ENCODE results near the gene PLAAT5.
A peak's percentile ranks its signal among the peaks of the same experiment; 100 is the strongest.
"Not testable (repeated sequence)": the region's sequence is repeated elsewhere in the genome, so short reads cannot be mapped to it uniquely, and the experiment has no call there.

PLAAT5 gene

GRCh38 chr11:63490551-63491239 is at the start of gene PLAAT5:
Gene PLAAT5, minus strand, starts transcription at chr11:63491167. Its CDS starts 133 bp downstream, at chr11:63491034.
- no peak for DNase-seq (ENCODE audit: low read depth in 1 of 2, low spot score in 1 of 2)

- no peak for DNase-seq (ENCODE audit: low read depth in 1 of 2, low spot score in 1 of 2)
These were observed 46.5 kb upstream of the PLAAT5 start for GRCh38 chr11:63537293-63538101.

GRCh38 chr11:63536669-63537292 is 45.8 kb upstream of the PLAAT5 start, which contains the start of gene PLAAT4:
Gene PLAAT4, plus strand, starts transcription at chr11:63536808. Its CDS starts 61 bp downstream, at chr11:63536869.
- DNase-seq (ENCODE audit: low read depth in 1 of 2, low spot score in 1 of 2) = no peak

GRCh38 chr11:63535734-63536133 is 44.8 kb upstream of the PLAAT5 start:
- DNase-seq (ENCODE audit: low read depth in 1 of 2, low spot score in 1 of 2) = no peak

- DNase-seq (ENCODE audit: low read depth in 1 of 2, low spot score in 1 of 2) = no peak
These were observed 44.0 kb upstream of the PLAAT5 start for GRCh38 chr11:63534895-63535461.

- no peak for DNase-seq (ENCODE audit: low read depth in 1 of 2, low spot score in 1 of 2)
These were observed 43.1 kb upstream of the PLAAT5 start for GRCh38 chr11:63534076-63534475.

- no peak for DNase-seq (ENCODE audit: low read depth in 1 of 2, low spot score in 1 of 2)
These were observed 42.0 kb upstream of the PLAAT5 start for GRCh38 chr11:63532799-63533475.

- no peak for DNase-seq (ENCODE audit: low read depth in 1 of 2, low spot score in 1 of 2)
These were observed 41.1 kb upstream of the PLAAT5 start for GRCh38 chr11:63532117-63532516.

GRCh38 chr11:63531074-63531792 is 40.3 kb upstream of the PLAAT5 start:
- DNase-seq (ENCODE audit: low read depth in 1 of 2, low spot score in 1 of 2) = peak; percentile 18 to 29

GRCh38 chr11:63530021-63530420 is 39.1 kb upstream of the PLAAT5 start:
- no peak for DNase-seq (ENCODE audit: low read depth in 1 of 2, low spot score in 1 of 2)

GRCh38 chr11:63529373-63529772 is 38.4 kb upstream of the PLAAT5 start:
- not testable (repeated sequence) for DNase-seq (ENCODE audit: low read depth in 1 of 2, low spot score in 1 of 2)

GRCh38 chr11:63528729-63529278 is 37.8 kb upstream of the PLAAT5 start:
- DNase-seq (ENCODE audit: low read depth in 1 of 2, low spot score in 1 of 2) = not testable (repeated sequence)

GRCh38 chr11:63528156-63528555 is 37.2 kb upstream of the PLAAT5 start:
- not testable (repeated sequence) for DNase-seq (ENCODE audit: low read depth in 1 of 2, low spot score in 1 of 2)

- no peak for DNase-seq (ENCODE audit: low read depth in 1 of 2, low spot score in 1 of 2)
These were observed 36.7 kb upstream of the PLAAT5 start for GRCh38 chr11:63527667-63528066.

GRCh38 chr11:63523151-63523550 is 32.2 kb upstream of the PLAAT5 start:
- DNase-seq (ENCODE audit: low read depth in 1 of 2, low spot score in 1 of 2) = no peak

GRCh38 chr11:63521896-63522295 is 30.9 kb upstream of the PLAAT5 start:
- DNase-seq (ENCODE audit: low read depth in 1 of 2, low spot score in 1 of 2) = no peak

GRCh38 chr11:63520606-63521170 is 29.7 kb upstream of the PLAAT5 start:
- DNase-seq (ENCODE audit: low read depth in 1 of 2, low spot score in 1 of 2) = no peak

- DNase-seq (ENCODE audit: low read depth in 1 of 2, low spot score in 1 of 2) = no peak
These were observed 27.6 kb upstream of the PLAAT5 start for GRCh38 chr11:63518548-63518947.

- DNase-seq (ENCODE audit: low read depth in 1 of 2, low spot score in 1 of 2) = no peak
These were observed 26.2 kb upstream of the PLAAT5 start for GRCh38 chr11:63517156-63517555.

GRCh38 chr11:63516109-63516508 is 25.1 kb upstream of the PLAAT5 start:
- DNase-seq (ENCODE audit: low read depth in 1 of 2, low spot score in 1 of 2) = no peak
